ENCODE results near the gene MAPT.

Gene MAPT

GRCh38 chr17:46056800-46057304, 162.5 kb downstream of the MAPT start:
- TF ChIP-seq CTCF (IDR thresholded peaks at IDR 0.05) = no peak
- H3K4me3 Mint-ChIP-seq = no peak overlapping the region
- no peaks in the 10 kb centered on the region for H3K27me3 Mint-ChIP-seq (ENCODE audit: low read depth, poor library complexity)
- peaks cover 67% of the 10 kb centered on the region for H3K36me3 Mint-ChIP-seq (ENCODE audit: low read depth)
- H3K27ac Mint-ChIP-seq = no peak overlapping the region
- H3K4me1 Mint-ChIP-seq = no peaks in the 10 kb centered on the region
- DNase-seq = no peak
- peaks cover 6% of the 10 kb centered on the region for H3K9me3 Mint-ChIP-seq

GRCh38 chr17:46057366-46057765, 163.0 kb downstream of the MAPT start:
- Mint-ChIP-seq H3K4me1 (no peaks in the 10 kb centered on the region), H3K27ac (no peak overlapping the region), H3K27me3 (ENCODE audit: low read depth, poor library complexity) (no peaks in the 10 kb centered on the region), H3K4me3 (no peak overlapping the region), H3K9me3 (peaks cover 6% of the 10 kb centered on the region), H3K36me3 (ENCODE audit: low read depth) (peaks cover 66% of the 10 kb centered on the region)
- no peak for DNase-seq
- TF ChIP-seq CTCF (IDR thresholded peaks at IDR 0.05) = no peak

- H3K27ac Mint-ChIP-seq = peak overlapping the region; percentile 90
- DNase-seq = no peak
- H3K27me3 Mint-ChIP-seq (ENCODE audit: low read depth, poor library complexity) = no peaks in the 10 kb centered on the region
- TF ChIP-seq CTCF (IDR thresholded peaks at IDR 0.05) = no peak
- H3K36me3 Mint-ChIP-seq (ENCODE audit: low read depth) = peaks cover 69% of the 10 kb centered on the region
- no peak overlapping the region for H3K4me3 Mint-ChIP-seq
- no peaks in the 10 kb centered on the region for H3K4me1 Mint-ChIP-seq
- H3K9me3 Mint-ChIP-seq = peaks cover 3% of the 10 kb centered on the region
Observed at GRCh38 chr17:46059486-46059885, 165.1 kb downstream of the MAPT start.

- Mint-ChIP-seq H3K27me3 (ENCODE audit: low read depth, poor library complexity) (no peaks in the 10 kb centered on the region), H3K27ac (no peak overlapping the region), H3K36me3 (ENCODE audit: low read depth) (peaks cover 71% of the 10 kb centered on the region), H3K4me1 (no peaks in the 10 kb centered on the region), H3K9me3 (no peaks in the 10 kb centered on the region), H3K4me3 (no peak overlapping the region)
- TF ChIP-seq CTCF (IDR thresholded peaks at IDR 0.05) = no peak
- no peak for DNase-seq
Observed at GRCh38 chr17:46060461-46060860, 166.1 kb downstream of the MAPT start.

- TF ChIP-seq CTCF (IDR thresholded peaks at IDR 0.05) = peak; percentile 21
- DNase-seq = no peak
- no peaks in the 10 kb centered on the region for H3K9me3 Mint-ChIP-seq
- no peak overlapping the region for H3K27ac Mint-ChIP-seq
- no peaks in the 10 kb centered on the region for H3K4me1 Mint-ChIP-seq
- H3K4me3 Mint-ChIP-seq = no peak overlapping the region
- H3K27me3 Mint-ChIP-seq (ENCODE audit: low read depth, poor library complexity) = no peaks in the 10 kb centered on the region
- peaks cover 76% of the 10 kb centered on the region for H3K36me3 Mint-ChIP-seq (ENCODE audit: low read depth)
Observed at GRCh38 chr17:46061435-46061834, 167.1 kb downstream of the MAPT start.

GRCh38 chr17:46063241-46063640, 168.9 kb downstream of the MAPT start:
- H3K36me3 Mint-ChIP-seq (ENCODE audit: low read depth) = peaks cover 80% of the 10 kb centered on the region
- H3K9me3 Mint-ChIP-seq = no peaks in the 10 kb centered on the region
- no peak for DNase-seq
- H3K27me3 Mint-ChIP-seq (ENCODE audit: low read depth, poor library complexity) = no peaks in the 10 kb centered on the region
- no peak overlapping the region for H3K27ac Mint-ChIP-seq
- no peak overlapping the region for H3K4me3 Mint-ChIP-seq
- TF ChIP-seq CTCF (IDR thresholded peaks at IDR 0.05) = no peak
- no peaks in the 10 kb centered on the region for H3K4me1 Mint-ChIP-seq
